H1 (cell line): Measurements from ENCODE around the gene EIF4E2. TPM values are rescaled to one million over a fixed set of nuclear protein-coding genes. Genes with fewer than 3 reads are reported as not detected.

ENCODE experiments used
- CHD1 ChIP-seq: IDR thresholded peaks from 2 replicates; pipeline ENCODE4 v1.6.1; 2012; ENCODE audit warnings: low read depth, low read length, improper control_type of control experiment
- SIRT6 ChIP-seq: IDR thresholded peaks from one replicate; pipeline ENCODE4 v1.7.1; 2012; ENCODE audit warnings: low read length, inconsistent platforms
- polyA plus RNA-seq, 7 experiments: library from polyadenylated mRNA; depleted of rRNA in 3 of 7; stranded (reverse) in 5 of 7; unstranded in 2 of 7; fragments of >200 nt in 5 of 7; fragments of 200-250 nt in 2 of 7; gene quantifications; 1 replicate in 5 of 7; 2 replicates in 1 of 7; 4 replicates in 1 of 7; pipeline versions ENCODE4 v1.2.1 to v1.2.3, GENCODE V29; 2011 to 2013; ENCODE audit warnings: missing spikeins in 2 of 7, mixed read lengths in 2 of 7
- total RNA-seq: library from RNA; stranded (reverse); fragmentation: NEBNext Ultra II Directional; extraction: Animal tissue kit (Norgen Biotek cat#: 25700); gene quantifications from 2 replicates; pipeline ENCODE4 v1.2.1, GENCODE V29; 2021

EIF4E2 gene
- total and polyA plus RNA-seq, 2 of the 8 experiments (the other 6 are each of a cell fraction or from before 2014, with no cell fraction given), result 39.4 to 114 TPM

DNA sequence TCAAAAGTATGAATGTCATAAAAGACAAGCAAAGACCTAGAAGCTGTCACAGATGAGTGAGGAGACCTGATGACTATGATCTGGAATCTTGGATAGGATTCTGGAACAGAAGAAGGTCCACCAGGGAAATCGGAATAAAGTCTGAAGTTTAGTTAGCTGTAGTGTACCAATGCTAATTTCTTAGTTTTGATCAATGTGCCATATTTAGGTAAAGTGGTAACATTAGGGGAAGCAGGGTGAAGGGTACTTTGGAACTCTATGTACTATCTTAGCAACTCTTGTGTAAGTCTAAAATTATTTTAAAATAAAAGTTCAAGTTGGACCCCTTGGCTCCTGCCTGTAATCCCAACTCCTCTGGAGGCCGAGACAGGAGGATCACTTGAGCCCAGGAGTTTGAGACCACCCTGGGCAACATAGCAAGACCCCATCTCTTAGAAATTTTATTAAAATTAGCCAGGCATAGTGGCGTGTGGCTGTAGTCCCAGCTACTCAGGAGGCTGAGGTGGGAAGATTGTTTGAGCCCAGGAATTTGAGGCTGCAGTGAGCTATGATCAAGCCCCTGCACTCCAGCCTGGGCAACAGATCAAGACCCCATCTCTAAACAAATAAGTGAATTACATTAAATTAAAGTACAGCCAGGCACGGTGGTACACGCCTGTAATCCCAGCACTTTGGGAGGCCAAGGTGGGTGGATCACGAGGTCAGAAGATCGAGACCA is 47.0 kb downstream of the EIF4E2 start (continued):
- TF ChIP-seq CHD1 (no peak), SIRT6 (no peak)
